Measurements from ENCODE around the gene L3MBTL3. TPM values are rescaled to one million over a fixed set of nuclear protein-coding genes. Genes with fewer than 3 reads are reported as not detected.

The L3MBTL3 gene
- total and polyA plus RNA-seq, 2 experiments from 2014 or later = 8.7 to 11.2 TPM

DNA sequence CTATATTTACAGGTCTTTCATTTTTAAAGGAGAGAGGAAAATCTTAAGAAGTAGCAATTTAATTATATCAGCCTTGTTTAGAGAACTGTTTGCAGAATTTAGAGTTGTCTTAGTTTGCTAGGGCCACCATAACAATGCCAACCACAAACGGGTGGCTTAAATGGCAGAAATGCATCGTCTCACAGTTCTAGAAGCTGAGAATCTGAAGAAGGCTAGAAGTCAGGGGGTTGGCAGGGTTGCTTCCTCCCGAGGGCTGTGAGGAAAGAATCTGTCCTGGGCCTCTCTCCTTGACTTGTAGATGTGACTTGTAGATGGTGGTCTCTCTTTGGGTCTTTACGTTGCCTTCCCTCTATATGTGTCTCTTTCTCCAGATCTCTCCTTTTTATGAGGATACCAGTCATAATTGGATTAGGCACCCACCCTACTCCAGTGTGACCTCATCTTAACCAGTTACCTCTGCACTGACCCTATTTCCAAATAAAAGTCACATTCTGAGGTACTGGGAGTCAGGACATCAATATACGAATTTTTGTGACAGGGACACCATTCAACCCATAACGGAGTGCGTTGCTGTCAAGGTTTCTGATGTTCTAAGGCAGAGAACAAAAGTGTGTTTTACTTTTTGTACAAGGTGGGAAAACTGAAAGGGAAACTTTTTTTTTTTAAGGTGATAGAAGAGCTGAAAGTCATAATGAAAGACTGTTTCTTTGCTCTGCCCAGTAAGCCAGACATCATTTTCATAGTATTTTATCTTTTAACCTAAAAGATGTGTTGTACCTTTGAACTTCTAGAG lies 119.9 kb downstream of the L3MBTL3 start:
- Histone ChIP-seq H4K20me1 (replicated peaks; ENCODE audit: insufficient read depth) (no peaks in the 10 kb centered on the region), H3K4me2 (no peak overlapping the region), H3K9me2 (ENCODE audit: insufficient read depth) (no peaks in the 10 kb centered on the region), H3K27ac (ENCODE audit: low read depth) (no peak overlapping the region), H3K4me3 (no peak overlapping the region), H3F3A (replicated peaks; ENCODE audit: low read depth) (no peaks in the 10 kb centered on the region), H3K79me2 (replicated peaks; ENCODE audit: insufficient read depth) (no peaks in the 10 kb centered on the region), H3K4me1 (ENCODE audit: insufficient read depth) (0 out of 2 replicates have a peak, but pooled peaks cover 3% of the 10 kb centered on the region), H2AFZ (no peak overlapping the region), H3K27me3 (ENCODE audit: insufficient read depth) (no peaks in the 10 kb centered on the region), H3K36me3 (ENCODE audit: insufficient read depth) (no peaks in the 10 kb centered on the region)
- Mint-ChIP-seq H3K36me3 (ENCODE audit: low read depth) (peaks cover 2% of the 10 kb centered on the region; the same call in 1 of the 3 replicates), H3K27ac (no peak overlapping the region), H3K9me3 (no peaks in the 10 kb centered on the region), H3K27me3 (ENCODE audit: insufficient read depth, low read depth, poor library complexity) (no peaks in the 10 kb centered on the region), H3K4me3 (no peak overlapping the region), H3K4me1 (peaks cover 14% of the 10 kb centered on the region)
- DNase-seq (ENCODE audit: low spot score) (no peak), ATAC-seq (no peak)
- TF ChIP-seq ZNF462 (CRISPR knock-in tag; IDR thresholded peaks at IDR 0.05) = no peak
- no peak for TF ChIP-seq EZH2phosphoT487 (IDR thresholded peaks at IDR 0.05; ENCODE audit: unreplicated experiment)
- TF ChIP-seq ZNF114 (CRISPR knock-in tag; IDR thresholded peaks at IDR 0.05) = no peak
- TF ChIP-seq, protein P1, sequence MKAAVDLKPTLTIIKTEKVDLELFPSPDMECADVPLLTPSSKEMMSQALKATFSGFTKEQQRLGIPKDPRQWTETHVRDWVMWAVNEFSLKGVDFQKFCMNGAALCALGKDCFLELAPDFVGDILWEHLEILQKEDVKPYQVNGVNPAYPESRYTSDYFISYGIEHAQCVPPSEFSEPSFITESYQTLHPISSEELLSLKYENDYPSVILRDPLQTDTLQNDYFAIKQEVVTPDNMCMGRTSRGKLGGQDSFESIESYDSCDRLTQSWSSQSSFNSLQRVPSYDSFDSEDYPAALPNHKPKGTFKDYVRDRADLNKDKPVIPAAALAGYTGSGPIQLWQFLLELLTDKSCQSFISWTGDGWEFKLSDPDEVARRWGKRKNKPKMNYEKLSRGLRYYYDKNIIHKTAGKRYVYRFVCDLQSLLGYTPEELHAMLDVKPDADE (IDR thresholded peaks at IDR 0.05) = no peak
- no peak for TF ChIP-seq EZH2 (IDR thresholded peaks at IDR 0.05; ENCODE audit: low read depth, unreplicated experiment)
- TF ChIP-seq NANOG (IDR thresholded peaks at IDR 0.05; ENCODE audit: borderline replicate concordance) = no peak
- TF ChIP-seq, protein P2, sequence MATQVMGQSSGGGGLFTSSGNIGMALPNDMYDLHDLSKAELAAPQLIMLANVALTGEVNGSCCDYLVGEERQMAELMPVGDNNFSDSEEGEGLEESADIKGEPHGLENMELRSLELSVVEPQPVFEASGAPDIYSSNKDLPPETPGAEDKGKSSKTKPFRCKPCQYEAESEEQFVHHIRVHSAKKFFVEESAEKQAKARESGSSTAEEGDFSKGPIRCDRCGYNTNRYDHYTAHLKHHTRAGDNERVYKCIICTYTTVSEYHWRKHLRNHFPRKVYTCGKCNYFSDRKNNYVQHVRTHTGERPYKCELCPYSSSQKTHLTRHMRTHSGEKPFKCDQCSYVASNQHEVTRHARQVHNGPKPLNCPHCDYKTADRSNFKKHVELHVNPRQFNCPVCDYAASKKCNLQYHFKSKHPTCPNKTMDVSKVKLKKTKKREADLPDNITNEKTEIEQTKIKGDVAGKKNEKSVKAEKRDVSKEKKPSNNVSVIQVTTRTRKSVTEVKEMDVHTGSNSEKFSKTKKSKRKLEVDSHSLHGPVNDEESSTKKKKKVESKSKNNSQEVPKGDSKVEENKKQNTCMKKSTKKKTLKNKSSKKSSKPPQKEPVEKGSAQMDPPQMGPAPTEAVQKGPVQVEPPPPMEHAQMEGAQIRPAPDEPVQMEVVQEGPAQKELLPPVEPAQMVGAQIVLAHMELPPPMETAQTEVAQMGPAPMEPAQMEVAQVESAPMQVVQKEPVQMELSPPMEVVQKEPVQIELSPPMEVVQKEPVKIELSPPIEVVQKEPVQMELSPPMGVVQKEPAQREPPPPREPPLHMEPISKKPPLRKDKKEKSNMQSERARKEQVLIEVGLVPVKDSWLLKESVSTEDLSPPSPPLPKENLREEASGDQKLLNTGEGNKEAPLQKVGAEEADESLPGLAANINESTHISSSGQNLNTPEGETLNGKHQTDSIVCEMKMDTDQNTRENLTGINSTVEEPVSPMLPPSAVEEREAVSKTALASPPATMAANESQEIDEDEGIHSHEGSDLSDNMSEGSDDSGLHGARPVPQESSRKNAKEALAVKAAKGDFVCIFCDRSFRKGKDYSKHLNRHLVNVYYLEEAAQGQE (IDR thresholded peaks at IDR 0.05; ENCODE audit: unreplicated experiment) = no peak
- TF ChIP-seq STAT1 (IDR thresholded peaks at IDR 0.05; ENCODE audit: unreplicated experiment) = no peak
- no peak for TF ChIP-seq ZNF331 (CRISPR knock-in tag; IDR thresholded peaks at IDR 0.05; ENCODE audit: low read depth)
- TF ChIP-seq POLR2AphosphoS5 (IDR thresholded peaks at IDR 0.05; ENCODE audit: low read depth) = no peak
- TF ChIP-seq, protein P3, sequence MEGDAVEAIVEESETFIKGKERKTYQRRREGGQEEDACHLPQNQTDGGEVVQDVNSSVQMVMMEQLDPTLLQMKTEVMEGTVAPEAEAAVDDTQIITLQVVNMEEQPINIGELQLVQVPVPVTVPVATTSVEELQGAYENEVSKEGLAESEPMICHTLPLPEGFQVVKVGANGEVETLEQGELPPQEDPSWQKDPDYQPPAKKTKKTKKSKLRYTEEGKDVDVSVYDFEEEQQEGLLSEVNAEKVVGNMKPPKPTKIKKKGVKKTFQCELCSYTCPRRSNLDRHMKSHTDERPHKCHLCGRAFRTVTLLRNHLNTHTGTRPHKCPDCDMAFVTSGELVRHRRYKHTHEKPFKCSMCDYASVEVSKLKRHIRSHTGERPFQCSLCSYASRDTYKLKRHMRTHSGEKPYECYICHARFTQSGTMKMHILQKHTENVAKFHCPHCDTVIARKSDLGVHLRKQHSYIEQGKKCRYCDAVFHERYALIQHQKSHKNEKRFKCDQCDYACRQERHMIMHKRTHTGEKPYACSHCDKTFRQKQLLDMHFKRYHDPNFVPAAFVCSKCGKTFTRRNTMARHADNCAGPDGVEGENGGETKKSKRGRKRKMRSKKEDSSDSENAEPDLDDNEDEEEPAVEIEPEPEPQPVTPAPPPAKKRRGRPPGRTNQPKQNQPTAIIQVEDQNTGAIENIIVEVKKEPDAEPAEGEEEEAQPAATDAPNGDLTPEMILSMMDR (conservative IDR thresholded peaks at IDR 0.05; ENCODE audit: low read depth in 2 of 2) = no peak
- TF ChIP-seq CREB1 (CRISPR knock-in tag; IDR thresholded peaks at IDR 0.05; ENCODE audit: low read depth) = no peak
- no peak for TF ChIP-seq JUNB (IDR thresholded peaks at IDR 0.05; ENCODE audit: unreplicated experiment)

All from GM23338 (cell line).